K562 treated with DMSO at 1 percent for 12 hours (cell line): ENCODE results near the gene VARS2. TPM values are rescaled to one million over a fixed set of nuclear protein-coding genes. Genes with fewer than 3 reads are reported as not detected.

Experiments
- total RNA-seq: library from RNA; unstranded; fragments of 300-600 nt; gene quantifications from 2 replicates; pipeline ENCODE4 v1.2.3, GENCODE V29; 2022; ENCODE audit not compliant: insufficient read depth

VARS2 gene
- 27.0 and 53.9 TPM in 2 replicates for total RNA-seq

GRCh38 chr6:30914076-30914853 is at the start of gene VARS2:
TSS of gene VARS2 (plus strand) at chr6:30914238. CDS start at chr6:30914837, 599 bp downstream.

GRCh38 chr6:30883685-30884520 is 30.1 kb upstream of the VARS2 start, which contains the start of gene DDR1:
TSS of gene DDR1 (plus strand) at chr6:30884519. CDS start at chr6:30888730, 4,211 bp downstream.

GRCh38 chr6:30907758-30908591 is 6.1 kb upstream of the VARS2 start, which contains the start of gene GTF2H4:
TSS of gene GTF2H4 (plus strand) at chr6:30908207.

GRCh38 chr6:30931969-30932645 is 18.1 kb downstream of the VARS2 start, which contains the start of gene SFTA2:
TSS of gene SFTA2 (minus strand) at chr6:30932170. CDS start at chr6:30932096, 74 bp downstream.

GRCh38 chr6:30940361-30940986 is 26.4 kb downstream of the VARS2 start, which contains the start of gene MUCL3:
TSS of gene MUCL3 (plus strand) at chr6:30940973. CDS start at chr6:30941000, 27 bp downstream.

Other genes with a start within 250 kb of the VARS2 start
- 39.0 and 61.2 TPM in 2 replicates for gene DHX16, start 241.2 kb upstream of the VARS2 start, total RNA-seq
- 94.1 and 132 TPM in 2 replicates for gene PPP1R18, start 227.6 kb upstream of the VARS2 start, total RNA-seq
- gene NRM, start 223.3 kb upstream of the VARS2 start, total RNA-seq, result 26.0 and 32.4 TPM in 2 replicates
- 37.9 and 97.2 TPM in 2 replicates for gene MDC1, start 197.0 kb upstream of the VARS2 start, total RNA-seq
- 976 and 1,602 TPM in 2 replicates for gene TUBB, start 193.9 kb upstream of the VARS2 start, total RNA-seq
- 233 and 258 TPM in 2 replicates for gene FLOT1, start 171.6 kb upstream of the VARS2 start, total RNA-seq
- gene IER3, start 169.7 kb upstream of the VARS2 start, total RNA-seq, result 157 and 175 TPM in 2 replicates
- 35.9 and 63.9 TPM in 2 replicates for gene DDR1, start 29.7 kb upstream of the VARS2 start, total RNA-seq
- 39.6 and 47.7 TPM in 2 replicates for gene GTF2H4, start 6.0 kb upstream of the VARS2 start, total RNA-seq
- gene SFTA2, start 17.9 kb downstream of the VARS2 start, total RNA-seq, result not detected in 2 replicates
- gene MUCL3, start 26.7 kb downstream of the VARS2 start, total RNA-seq, result not detected in 2 replicates
- not detected in 2 replicates for gene MUC21, start 69.5 kb downstream of the VARS2 start, total RNA-seq
- gene MUC22, start 96.2 kb downstream of the VARS2 start, total RNA-seq, result not detected in 2 replicates
- not detected in 2 replicates for gene C6orf15, start 198.3 kb downstream of the VARS2 start, total RNA-seq
- gene PSORS1C1, start 200.6 kb downstream of the VARS2 start, total RNA-seq, result not detected in 2 replicates
- gene CDSN, start 206.2 kb downstream of the VARS2 start, total RNA-seq, result not detected in 2 replicates
- gene PSORS1C2, start 224.8 kb downstream of the VARS2 start, total RNA-seq, result not detected in 2 replicates
- 25.7 and 35.1 TPM in 2 replicates for gene CCHCR1, start 243.6 kb downstream of the VARS2 start, total RNA-seq
- 46.9 and 91.4 TPM in 2 replicates for gene TCF19, start 244.4 kb downstream of the VARS2 start, total RNA-seq